OCI-LY7 (cell line): Measurements from ENCODE around the gene RACGAP1. TPM values are rescaled to one million over a fixed set of nuclear protein-coding genes. Genes with fewer than 3 reads are reported as not detected.

Source experiments
- BruUV-seq: library from RNA; stranded (reverse); fragments of 400-500 nt; replicated peaks from 2 replicates; lab custom pipeline; 2021; lab: Mats Ljungman, UMichigan
- CTCF ChIA-PET: fragments of 300-600 bp; sonication (Branson Sonifier 250); formaldehyde crosslinking; loops from one replicate; lab custom pipeline; 2022; ENCODE audit warnings: antibody characterized with exemption; ENCODE audit not compliant: unreplicated experiment; lab: Charles Lee
- POLR2A ChIA-PET: fragments of 300-600 bp; sonication (Branson Sonifier 250); formaldehyde crosslinking; loops from one replicate; lab custom pipeline; 2022; ENCODE audit warnings: antibody characterized with exemption; lab: Charles Lee
- DNase-seq: peaks from one replicate; pipeline ENCODE4 v3.0.0-alpha.2; 2015; ENCODE audit warnings: low spot score
- H2AFZ ChIP-seq: fragments of 200-600 bp; sonication (generic), shearing (Covaris generic); 2 replicates; pipeline ENCODE4 v1.6.1; 2014; ENCODE audit warnings: mild to moderate bottlenecking, antibody characterized with exemption, low read length, moderate library complexity
- H3K27ac ChIP-seq: fragments of 200-600 bp; sonication (generic); 2 replicates; pipeline ENCODE4 v1.5.1; 2014; ENCODE audit warnings: mixed run types, low read depth, mild to moderate bottlenecking, moderate library complexity, low read length, inconsistent platforms; ENCODE audit not compliant: poor library complexity, severe bottlenecking
- H3K36me3 ChIP-seq: fragments of 200-600 bp; sonication (generic); 2 replicates; pipeline ENCODE4 v1.6.1; 2014; ENCODE audit warnings: mild to moderate bottlenecking, antibody characterized with exemption, low read length, moderate library complexity, mixed read lengths; ENCODE audit not compliant: insufficient read depth
- H3K4me1 ChIP-seq: fragments of 200-600 bp; sonication (generic); 2 replicates; pipeline ENCODE4 v1.5.1; 2014; ENCODE audit warnings: mild to moderate bottlenecking, low read length; ENCODE audit not compliant: insufficient read depth, poor library complexity, severe bottlenecking
- H3K4me2 ChIP-seq: fragments of 200-600 bp; sonication (generic); 2 replicates; pipeline ENCODE4 v1.6.1; 2014; ENCODE audit warnings: mild to moderate bottlenecking, low read length
- H3K4me3 ChIP-seq: fragments of 200-600 bp; sonication (generic); 2 replicates; pipeline ENCODE4 v1.5.1; 2014; ENCODE audit warnings: mild to moderate bottlenecking, low read depth, low read length; ENCODE audit not compliant: poor library complexity, severe bottlenecking
- H3K79me2 ChIP-seq: fragments of 200-600 bp; sonication (generic); 2 replicates; pipeline ENCODE4 v1.6.1; 2016; ENCODE audit warnings: low read depth, mild to moderate bottlenecking, low read length, moderate library complexity, mixed read lengths; ENCODE audit not compliant: insufficient read depth
- H3K9me2 ChIP-seq: fragments of 200-600 bp; sonication (generic); 2 replicates; pipeline ENCODE4 v1.6.1; 2016; ENCODE audit warnings: mild to moderate bottlenecking, low read length, mixed read lengths; ENCODE audit not compliant: insufficient read depth
- H3K9me3 ChIP-seq: fragments of 200-600 bp; sonication (generic); 2 replicates; pipeline ENCODE4 v1.6.1; 2014; ENCODE audit warnings: mild to moderate bottlenecking, mixed run types, low read length, mixed read lengths
- H4K20me1 ChIP-seq: fragments of 200-600 bp; sonication (generic); 2 replicates; pipeline ENCODE4 v1.6.1; 2014; ENCODE audit warnings: mild to moderate bottlenecking, antibody characterized with exemption, low read length, moderate library complexity, mixed read lengths; ENCODE audit not compliant: insufficient read depth
- EZH2phosphoT487 ChIP-seq: fragments of 200-600 bp; sonication (generic); IDR thresholded peaks from 2 replicates; pipeline ENCODE4 v1.6.1; 2018; ENCODE audit warnings: low read depth, borderline replicate concordance, mild to moderate bottlenecking, mixed run types, antibody characterized with exemption, low read length, moderate library complexity, mixed read lengths
- intact Hi-C: fragments of 100-400 bp; cut with micrococcal nuclease; formaldehyde crosslinking; loops from one replicate; pipeline ENCODE4 v1.10.0; 2022; ENCODE audit not compliant: unreplicated experiment
- total RNA-seq, 2 experiments: library from RNA; depleted of rRNA in 1 of 2; stranded (reverse); fragments of >200 nt in 1 of 2; shearing (Covaris generic) in 1 of 2; gene quantifications; 2 replicates each; pipeline ENCODE4 v1.2.3, GENCODE V29; 2014 to 2022
- TF ChIP-seq, protein P1 (sequence below): fragments of 200-600 bp; sonication (generic); conservative IDR thresholded peaks from 2 replicates; pipeline ENCODE4 v1.5.1; 2014; ENCODE audit warnings: mild to moderate bottlenecking, antibody characterized with exemption, low read length, moderate library complexity, mixed read lengths

Gene RACGAP1
- total RNA-seq, 2 experiments from 2014 or later, result 69.6 to 104 TPM

DNA sequence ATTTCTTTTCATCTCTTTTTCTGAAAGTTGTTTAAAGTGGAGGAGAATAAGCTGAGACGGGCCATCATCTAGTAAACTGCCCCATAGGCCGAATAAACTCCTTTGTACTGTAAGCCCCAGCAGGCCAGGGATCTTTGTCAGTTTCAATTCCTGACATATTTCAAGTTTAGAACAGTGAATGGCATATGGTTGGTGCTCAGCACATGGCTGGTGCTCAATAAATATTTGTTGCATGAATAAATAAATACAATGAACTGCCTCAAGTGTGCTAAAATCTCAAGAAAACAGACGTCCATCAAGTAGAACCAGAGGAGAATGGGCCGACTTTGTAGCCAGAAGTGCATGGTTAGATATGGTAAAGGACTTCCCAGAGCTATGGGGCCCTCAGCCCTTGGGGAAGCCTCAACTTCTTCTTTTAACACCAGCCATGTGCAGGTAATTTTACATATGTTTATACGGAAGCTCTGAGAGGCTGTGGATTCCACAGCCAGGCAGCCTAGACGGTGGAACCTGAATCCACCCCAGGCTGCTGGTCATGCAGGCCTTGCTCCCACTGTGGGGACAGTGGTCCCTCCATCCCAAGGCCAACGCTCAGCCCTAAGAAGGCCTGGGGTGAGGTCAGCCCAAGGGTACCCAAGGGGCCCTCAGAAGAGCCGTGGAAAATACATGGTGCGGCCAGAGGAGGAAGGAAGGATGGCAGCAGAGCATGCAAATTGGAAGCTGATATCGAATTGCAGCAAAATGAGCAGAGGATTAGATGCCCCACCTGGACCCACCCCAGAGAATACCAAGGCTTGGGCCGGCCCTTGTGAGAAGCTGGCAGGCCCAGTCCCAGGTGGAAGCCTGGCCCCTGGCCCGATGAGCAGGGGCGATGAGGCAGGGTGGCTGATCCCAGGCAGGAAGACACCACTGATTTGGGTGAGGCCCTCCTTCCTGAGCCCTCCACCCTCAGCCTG lies 83.5 kb downstream of the RACGAP1 start:
- no peak for DNase-seq
- no peak overlapping the region for H3K4me3 ChIP-seq
- TF ChIP-seq, protein P1, sequence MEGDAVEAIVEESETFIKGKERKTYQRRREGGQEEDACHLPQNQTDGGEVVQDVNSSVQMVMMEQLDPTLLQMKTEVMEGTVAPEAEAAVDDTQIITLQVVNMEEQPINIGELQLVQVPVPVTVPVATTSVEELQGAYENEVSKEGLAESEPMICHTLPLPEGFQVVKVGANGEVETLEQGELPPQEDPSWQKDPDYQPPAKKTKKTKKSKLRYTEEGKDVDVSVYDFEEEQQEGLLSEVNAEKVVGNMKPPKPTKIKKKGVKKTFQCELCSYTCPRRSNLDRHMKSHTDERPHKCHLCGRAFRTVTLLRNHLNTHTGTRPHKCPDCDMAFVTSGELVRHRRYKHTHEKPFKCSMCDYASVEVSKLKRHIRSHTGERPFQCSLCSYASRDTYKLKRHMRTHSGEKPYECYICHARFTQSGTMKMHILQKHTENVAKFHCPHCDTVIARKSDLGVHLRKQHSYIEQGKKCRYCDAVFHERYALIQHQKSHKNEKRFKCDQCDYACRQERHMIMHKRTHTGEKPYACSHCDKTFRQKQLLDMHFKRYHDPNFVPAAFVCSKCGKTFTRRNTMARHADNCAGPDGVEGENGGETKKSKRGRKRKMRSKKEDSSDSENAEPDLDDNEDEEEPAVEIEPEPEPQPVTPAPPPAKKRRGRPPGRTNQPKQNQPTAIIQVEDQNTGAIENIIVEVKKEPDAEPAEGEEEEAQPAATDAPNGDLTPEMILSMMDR, result no peak
- TF ChIP-seq EZH2phosphoT487, result no peak
- ChIA-PET POLR2A (no interaction called here), CTCF (interaction anchor here (0.5 kb wide), 1 partner anchor 28 kb away, joined by 9 read pairs; no protein-coding TSS in a partner anchor)
- no peak overlapping the region for H3K4me2 ChIP-seq
- no peaks in the 10 kb centered on the region for H3K9me2 ChIP-seq
- intact Hi-C loops, result loop anchor here (10.0 kb wide), 1 partner anchor 77 kb away; no protein-coding TSS in a partner anchor
- no peaks in the 10 kb centered on the region for H3K79me2 ChIP-seq
- no peaks in the 10 kb centered on the region for H3K36me3 ChIP-seq
- no peak overlapping the region for H3K27ac ChIP-seq
- no TSS peak for BruUV-seq
- peaks cover 20% of the 10 kb centered on the region for H3K4me1 ChIP-seq
- H3K9me3 ChIP-seq, result no peaks in the 10 kb centered on the region
- H2AFZ ChIP-seq, result peak overlapping the region; percentile 10; the same call in 1 of the 2 replicates
- H4K20me1 ChIP-seq, result no peaks in the 10 kb centered on the region

DNA sequence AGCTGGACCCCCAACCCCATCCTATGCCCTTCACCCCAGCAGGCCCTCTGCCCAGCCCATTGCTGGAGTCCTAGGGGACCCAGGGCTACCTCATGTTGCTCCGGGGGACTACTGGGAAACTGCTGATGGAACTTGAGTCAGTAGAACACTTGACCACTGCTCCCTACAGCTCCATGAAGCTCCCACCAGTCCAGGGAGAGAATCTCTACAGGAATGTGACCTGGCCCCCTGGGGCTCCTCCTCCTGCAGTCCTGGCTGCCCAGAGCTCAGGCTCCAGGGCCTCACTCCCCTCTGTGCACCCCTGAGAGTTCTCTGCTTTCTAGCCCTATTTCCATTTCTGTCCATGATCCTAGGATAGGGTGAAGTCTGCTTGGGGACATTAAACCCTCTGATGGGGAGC lies 85.6 kb downstream of the RACGAP1 start:
- no peaks in the 10 kb centered on the region for H3K9me2 ChIP-seq
- BruUV-seq, result no TSS peak
- intact Hi-C loops, result loop anchor here (10.0 kb wide), 1 partner anchor 75 kb away; no protein-coding TSS in a partner anchor
- no peak overlapping the region for H2AFZ ChIP-seq
- no peak overlapping the region for H3K4me3 ChIP-seq
- no peaks in the 10 kb centered on the region for H3K9me3 ChIP-seq
- TF ChIP-seq, protein P1, result no peak
- no peak for TF ChIP-seq EZH2phosphoT487
- H3K4me2 ChIP-seq, result no peak overlapping the region
- no peak for DNase-seq
- no peak overlapping the region for H3K27ac ChIP-seq
- H4K20me1 ChIP-seq, result no peaks in the 10 kb centered on the region
- ChIA-PET POLR2A (interaction anchor here (0.5 to 0.6 kb wide), 2 partner anchors 32 to 222 kb away, joined by 3 read pairs; no protein-coding TSS in a partner anchor), CTCF (interaction anchor here (1.5 kb wide), 1 partner anchor 131 kb away, joined by 3 read pairs; no protein-coding TSS in a partner anchor)
- H3K36me3 ChIP-seq, result no peaks in the 10 kb centered on the region
- peaks cover 12% of the 10 kb centered on the region for H3K4me1 ChIP-seq
- H3K79me2 ChIP-seq, result no peaks in the 10 kb centered on the region
